HepG2 (cell line): ENCODE data around the gene ARHGAP45.

Experiments used
- FOSL1 ChIP-seq: sonication (generic); formaldehyde crosslinking; IDR thresholded peaks from 2 replicates; pipeline ENCODE4 v1.9.0; 2021; ENCODE audit warnings: missing genetic modification reagents, borderline replicate concordance
- GMEB1 ChIP-seq: sonication (generic); formaldehyde crosslinking; IDR thresholded peaks from 2 replicates; pipeline ENCODE4 v1.5.1; 2020; ENCODE audit warnings: missing genetic modification reagents, mild to moderate bottlenecking, borderline replicate concordance
- RAD21 ChIP-seq: fragments of 450-650 bp; formaldehyde crosslinking; IDR thresholded peaks from 2 replicates; pipeline ENCODE4 v1.5.0; 2020; ENCODE audit warnings: mild to moderate bottlenecking
- REPIN1 ChIP-seq: sonication (generic); formaldehyde crosslinking; IDR thresholded peaks from 2 replicates; pipeline ENCODE4 v1.8.0; 2022; ENCODE audit warnings: missing genetic modification reagents, low read depth, mild to moderate bottlenecking, borderline replicate concordance
- RFX5 ChIP-seq: IDR thresholded peaks from 2 replicates; pipeline ENCODE4 v1.6.1; 2011; ENCODE audit warnings: low read depth, low read length, improper control_type of control experiment
- TAF1 ChIP-seq: sonication (generic); formaldehyde crosslinking; IDR thresholded peaks from 2 replicates; pipeline ENCODE4 v1.4.0; 2020; ENCODE audit warnings: missing genetic modification reagents
- TBL1XR1 ChIP-seq: fragments of 150-350 bp; IDR thresholded peaks from 2 replicates; pipeline ENCODE4 v1.6.1; 2014; ENCODE audit warnings: borderline replicate concordance, low read length; ENCODE audit not compliant: partially characterized antibody
- XRCC5 ChIP-seq: fragments of 200-400 bp; formaldehyde crosslinking; optimal IDR thresholded peaks from 2 replicates; pipeline ENCODE3; 2017; ENCODE audit warnings: mild to moderate bottlenecking, low read length
- ZBTB21 ChIP-seq: sonication (generic); formaldehyde crosslinking; IDR thresholded peaks from 2 replicates; pipeline ENCODE4 v1.4.0; 2020; ENCODE audit warnings: missing genetic modification reagents
- ZNF274 ChIP-seq: sonication (generic); formaldehyde crosslinking; IDR thresholded peaks from 2 replicates; pipeline ENCODE4 v1.5.1; 2020; ENCODE audit warnings: mild to moderate bottlenecking, missing genetic modification reagents
- TF ChIP-seq, protein P1 (sequence below): sonication (generic); formaldehyde crosslinking; IDR thresholded peaks from 2 replicates; pipeline ENCODE4 v1.4.0; 2020; ENCODE audit warnings: missing genetic modification reagents
- TF ChIP-seq, protein P2 (sequence below): sonication (generic); formaldehyde crosslinking; IDR thresholded peaks from 2 replicates; pipeline ENCODE4 v1.5.0; 2020; ENCODE audit warnings: mild to moderate bottlenecking, missing genetic modification reagents, moderate library complexity
- TF ChIP-seq, protein P3 (sequence below), 2 experiments: sonication (generic) in 1 of 2; formaldehyde crosslinking in 1 of 2; IDR thresholded peaks; 2 replicates each; pipeline versions ENCODE4 v1.5.1 to v1.6.1; 2011 to 2020; ENCODE audit warnings: borderline replicate concordance in 1 of 2, low read depth in 1 of 2, low read length in 1 of 2, mild to moderate bottlenecking in 1 of 2, missing genetic modification reagents in 1 of 2, moderate library complexity in 1 of 2
- TF ChIP-seq, protein P4 (sequence below): sonication (generic); formaldehyde crosslinking; IDR thresholded peaks from 2 replicates; pipeline ENCODE4 v1.9.0; 2021; ENCODE audit warnings: missing genetic modification reagents, borderline replicate concordance

DNA sequence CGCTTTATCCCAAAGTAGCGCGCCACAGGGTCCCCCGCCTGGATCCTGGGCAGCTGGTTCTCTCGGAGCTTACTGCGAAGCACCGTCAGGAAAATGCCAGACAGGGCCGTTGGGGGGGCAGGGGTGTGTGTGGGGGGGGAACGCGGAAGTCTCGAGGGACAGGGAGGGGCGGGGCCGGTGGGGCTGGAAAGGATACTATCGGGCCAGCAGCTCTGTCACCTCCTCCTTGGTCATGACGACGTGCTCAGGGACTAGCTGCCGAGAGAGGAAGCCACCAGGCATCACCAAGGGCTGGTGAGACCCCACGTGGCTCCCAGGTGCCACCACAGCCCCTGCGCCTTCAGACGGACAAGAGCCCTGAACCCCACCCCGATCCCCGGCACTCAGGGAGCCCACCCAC lies 22.9 kb downstream of the ARHGAP45 start:
- TF ChIP-seq GMEB1 (CRISPR knock-in tag) = no peak
- TF ChIP-seq FOSL1 = no peak
- no peak for TF ChIP-seq XRCC5
- TF ChIP-seq REPIN1 (CRISPR knock-in tag) = no peak
- TF ChIP-seq, protein P1, sequence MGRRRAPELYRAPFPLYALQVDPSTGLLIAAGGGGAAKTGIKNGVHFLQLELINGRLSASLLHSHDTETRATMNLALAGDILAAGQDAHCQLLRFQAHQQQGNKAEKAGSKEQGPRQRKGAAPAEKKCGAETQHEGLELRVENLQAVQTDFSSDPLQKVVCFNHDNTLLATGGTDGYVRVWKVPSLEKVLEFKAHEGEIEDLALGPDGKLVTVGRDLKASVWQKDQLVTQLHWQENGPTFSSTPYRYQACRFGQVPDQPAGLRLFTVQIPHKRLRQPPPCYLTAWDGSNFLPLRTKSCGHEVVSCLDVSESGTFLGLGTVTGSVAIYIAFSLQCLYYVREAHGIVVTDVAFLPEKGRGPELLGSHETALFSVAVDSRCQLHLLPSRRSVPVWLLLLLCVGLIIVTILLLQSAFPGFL (CRISPR knock-in tag) = no peak
- no peak for TF ChIP-seq RFX5
- TF ChIP-seq, protein P2, sequence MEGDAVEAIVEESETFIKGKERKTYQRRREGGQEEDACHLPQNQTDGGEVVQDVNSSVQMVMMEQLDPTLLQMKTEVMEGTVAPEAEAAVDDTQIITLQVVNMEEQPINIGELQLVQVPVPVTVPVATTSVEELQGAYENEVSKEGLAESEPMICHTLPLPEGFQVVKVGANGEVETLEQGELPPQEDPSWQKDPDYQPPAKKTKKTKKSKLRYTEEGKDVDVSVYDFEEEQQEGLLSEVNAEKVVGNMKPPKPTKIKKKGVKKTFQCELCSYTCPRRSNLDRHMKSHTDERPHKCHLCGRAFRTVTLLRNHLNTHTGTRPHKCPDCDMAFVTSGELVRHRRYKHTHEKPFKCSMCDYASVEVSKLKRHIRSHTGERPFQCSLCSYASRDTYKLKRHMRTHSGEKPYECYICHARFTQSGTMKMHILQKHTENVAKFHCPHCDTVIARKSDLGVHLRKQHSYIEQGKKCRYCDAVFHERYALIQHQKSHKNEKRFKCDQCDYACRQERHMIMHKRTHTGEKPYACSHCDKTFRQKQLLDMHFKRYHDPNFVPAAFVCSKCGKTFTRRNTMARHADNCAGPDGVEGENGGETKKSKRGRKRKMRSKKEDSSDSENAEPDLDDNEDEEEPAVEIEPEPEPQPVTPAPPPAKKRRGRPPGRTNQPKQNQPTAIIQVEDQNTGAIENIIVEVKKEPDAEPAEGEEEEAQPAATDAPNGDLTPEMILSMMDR (CRISPR knock-in tag) = no peak
- TF ChIP-seq TAF1 = no peak
- no peak for TF ChIP-seq ZBTB21 (CRISPR knock-in tag)
- TF ChIP-seq RAD21 (CRISPR knock-in tag) = no peak
- TF ChIP-seq, protein P3, sequence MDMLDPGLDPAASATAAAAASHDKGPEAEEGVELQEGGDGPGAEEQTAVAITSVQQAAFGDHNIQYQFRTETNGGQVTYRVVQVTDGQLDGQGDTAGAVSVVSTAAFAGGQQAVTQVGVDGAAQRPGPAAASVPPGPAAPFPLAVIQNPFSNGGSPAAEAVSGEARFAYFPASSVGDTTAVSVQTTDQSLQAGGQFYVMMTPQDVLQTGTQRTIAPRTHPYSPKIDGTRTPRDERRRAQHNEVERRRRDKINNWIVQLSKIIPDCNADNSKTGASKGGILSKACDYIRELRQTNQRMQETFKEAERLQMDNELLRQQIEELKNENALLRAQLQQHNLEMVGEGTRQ (IDR thresholded peaks at IDR 0.05; ENCODE audit: low read depth, low read length) = no peak
- TF ChIP-seq, protein P3 (CRISPR knock-in tag; IDR thresholded peaks at IDR 0.05; ENCODE audit: borderline replicate concordance) = no peak
- TF ChIP-seq TBL1XR1 = no peak
- TF ChIP-seq ZNF274 = no peak
- TF ChIP-seq, protein P4, sequence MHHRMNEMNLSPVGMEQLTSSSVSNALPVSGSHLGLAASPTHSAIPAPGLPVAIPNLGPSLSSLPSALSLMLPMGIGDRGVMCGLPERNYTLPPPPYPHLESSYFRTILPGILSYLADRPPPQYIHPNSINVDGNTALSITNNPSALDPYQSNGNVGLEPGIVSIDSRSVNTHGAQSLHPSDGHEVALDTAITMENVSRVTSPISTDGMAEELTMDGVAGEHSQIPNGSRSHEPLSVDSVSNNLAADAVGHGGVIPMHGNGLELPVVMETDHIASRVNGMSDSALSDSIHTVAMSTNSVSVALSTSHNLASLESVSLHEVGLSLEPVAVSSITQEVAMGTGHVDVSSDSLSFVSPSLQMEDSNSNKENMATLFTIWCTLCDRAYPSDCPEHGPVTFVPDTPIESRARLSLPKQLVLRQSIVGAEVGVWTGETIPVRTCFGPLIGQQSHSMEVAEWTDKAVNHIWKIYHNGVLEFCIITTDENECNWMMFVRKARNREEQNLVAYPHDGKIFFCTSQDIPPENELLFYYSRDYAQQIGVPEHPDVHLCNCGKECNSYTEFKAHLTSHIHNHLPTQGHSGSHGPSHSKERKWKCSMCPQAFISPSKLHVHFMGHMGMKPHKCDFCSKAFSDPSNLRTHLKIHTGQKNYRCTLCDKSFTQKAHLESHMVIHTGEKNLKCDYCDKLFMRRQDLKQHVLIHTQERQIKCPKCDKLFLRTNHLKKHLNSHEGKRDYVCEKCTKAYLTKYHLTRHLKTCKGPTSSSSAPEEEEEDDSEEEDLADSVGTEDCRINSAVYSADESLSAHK = no peak
